ENCODE data around the gene ERVW-1.
"Not testable (repeated sequence)": the region's sequence is repeated elsewhere in the genome, so short reads cannot be mapped to it uniquely, and the experiment has no call there.

Gene ERVW-1

GRCh38 chr7:92473989-92474388 lies 3.8 kb downstream of the ERVW-1 start:
- not testable (repeated sequence) for DNase-seq

- not testable (repeated sequence) for DNase-seq
These were observed 9.2 kb downstream of the ERVW-1 start for GRCh38 chr7:92468589-92468988.

- DNase-seq = no peak
These were observed 11.1 kb downstream of the ERVW-1 start for GRCh38 chr7:92466682-92467081.

GRCh38 chr7:92464515-92464914 lies 13.2 kb downstream of the ERVW-1 start:
- no peak for DNase-seq

- no peak for DNase-seq
These were observed 15.2 kb downstream of the ERVW-1 start for GRCh38 chr7:92462560-92462959.

GRCh38 chr7:92461027-92462003 lies 16.4 kb downstream of the ERVW-1 start:
- DNase-seq = no peak

GRCh38 chr7:92460510-92460909 lies 17.2 kb downstream of the ERVW-1 start:
- DNase-seq = no peak

- DNase-seq = no peak
These were observed 17.6 kb downstream of the ERVW-1 start for GRCh38 chr7:92460109-92460508.

- DNase-seq = no peak
These were observed 21.5 kb downstream of the ERVW-1 start for GRCh38 chr7:92456236-92456635.

GRCh38 chr7:92451645-92452044 lies 26.1 kb downstream of the ERVW-1 start:
- no peak for DNase-seq

- peak; percentile 26 to 58 for DNase-seq
These were observed 29.5 kb downstream of the ERVW-1 start for GRCh38 chr7:92448205-92448747.

- peak; percentile 90 for DNase-seq
These were observed 30.2 kb downstream of the ERVW-1 start, which contains the start of gene GATAD1 for GRCh38 chr7:92447345-92448204. GATAD1 (plus strand) TSS chr7:92447482; CDS start chr7:92447730, 248 bp downstream.

GRCh38 chr7:92446869-92447344 lies 30.8 kb downstream of the ERVW-1 start:
- DNase-seq = no peak

GRCh38 chr7:92442720-92443119 lies 35.0 kb downstream of the ERVW-1 start:
- not testable (repeated sequence) for DNase-seq

- no peak for DNase-seq
These were observed 39.7 kb downstream of the ERVW-1 start for GRCh38 chr7:92437956-92438491.

- DNase-seq = no peak
These were observed 40.9 kb downstream of the ERVW-1 start for GRCh38 chr7:92436612-92437445.

- no peak for DNase-seq
These were observed 42.2 kb downstream of the ERVW-1 start for GRCh38 chr7:92435542-92435941.

- no peak for DNase-seq
These were observed 44.7 kb downstream of the ERVW-1 start for GRCh38 chr7:92433019-92433418.

GRCh38 chr7:92432299-92432946 lies 45.3 kb downstream of the ERVW-1 start:
- no peak for DNase-seq

GRCh38 chr7:92427193-92427592 lies 50.6 kb downstream of the ERVW-1 start:
- DNase-seq = no peak

GRCh38 chr7:92425311-92425947 lies 52.3 kb downstream of the ERVW-1 start:
- no peak for DNase-seq
